GM18909 (cell line): ENCODE data around the gene TBL1X.
"Not testable (repeated sequence)": the region's sequence is repeated elsewhere in the genome, so short reads cannot be mapped to it uniquely, and the experiment has no call there.

Experiments used
- ATAC-seq: cut with Tn5 transposase; IDR thresholded peaks from one replicate; pipeline ENCODE4 v1.9.1; 2021; ENCODE audit warnings: mild to moderate bottlenecking; ENCODE audit not compliant: unreplicated experiment, poor library complexity

Gene TBL1X

DNA sequence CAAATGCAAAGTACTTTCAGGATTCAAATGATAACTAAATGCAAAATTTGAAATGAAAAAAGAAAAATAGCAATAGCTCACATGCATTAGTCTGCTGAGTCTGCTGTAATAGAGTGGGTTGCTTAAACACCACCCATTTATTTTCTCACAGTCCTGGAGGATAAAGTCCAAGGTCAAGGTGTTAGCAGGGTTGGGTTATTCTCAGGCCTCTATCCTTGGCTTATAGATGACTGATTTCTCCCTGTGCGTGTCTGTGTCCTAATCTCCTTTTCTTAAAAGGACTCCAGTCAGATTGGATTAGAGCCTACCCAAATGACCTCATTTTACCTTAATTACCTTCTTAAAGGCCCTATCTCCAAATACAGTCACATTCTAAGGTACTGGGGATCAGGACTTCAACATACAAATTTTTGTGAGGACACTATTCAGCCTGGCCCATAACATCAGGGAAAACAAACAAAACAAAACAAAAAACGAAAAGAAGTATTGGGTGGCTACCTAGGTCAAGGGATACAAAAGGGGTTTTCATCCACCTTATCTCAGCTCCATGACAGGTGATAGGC, 6.3 kb upstream of the TBL1X start:
- ATAC-seq: no peak

DNA sequence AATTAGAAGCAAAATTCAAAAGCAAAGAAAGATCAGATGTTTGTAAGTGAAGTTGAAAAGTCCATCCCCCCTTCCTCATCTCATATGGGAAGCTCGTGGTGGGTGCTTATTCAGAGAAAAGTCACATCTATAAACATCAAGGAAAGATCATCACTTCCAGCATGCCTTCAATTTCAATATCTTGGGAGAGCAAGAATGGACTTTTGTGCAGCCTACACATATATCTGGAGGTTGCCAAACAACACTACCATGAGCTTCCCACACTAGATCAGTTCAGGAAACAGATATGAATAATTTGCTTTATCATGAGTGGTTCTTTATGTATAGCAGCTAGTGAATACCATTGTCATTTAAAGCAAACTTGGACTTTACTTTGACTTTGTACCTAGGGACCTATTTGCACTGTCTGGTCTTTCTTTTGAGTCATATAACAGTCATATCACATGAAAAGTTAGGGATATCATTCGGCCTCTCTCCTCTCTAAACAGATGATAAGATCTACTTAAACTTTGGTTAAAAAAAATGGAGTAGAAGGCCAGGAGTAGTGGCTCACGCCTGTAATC, 5.6 kb upstream of the TBL1X start:
- no peak for ATAC-seq

DNA sequence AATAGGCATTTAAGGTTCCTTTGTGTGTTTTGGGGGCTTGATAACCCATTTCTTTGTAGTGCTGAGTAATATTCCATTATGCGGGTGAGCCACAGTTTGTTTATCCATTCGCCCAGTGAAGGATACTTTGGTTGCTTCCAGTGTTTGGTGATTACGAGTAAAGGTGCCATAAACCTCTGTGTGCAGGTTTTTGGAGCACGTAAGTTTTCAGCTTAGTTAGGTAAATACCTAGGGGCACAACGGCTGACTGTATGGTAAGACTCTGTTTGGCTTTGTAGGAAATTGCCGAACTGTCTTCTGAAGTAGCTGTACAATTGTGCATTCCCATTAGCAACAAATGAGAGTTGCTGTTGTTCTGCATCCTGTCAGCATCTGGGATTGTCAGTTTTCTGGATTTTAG, 3.8 kb upstream of the TBL1X start:
- ATAC-seq: no peak

DNA sequence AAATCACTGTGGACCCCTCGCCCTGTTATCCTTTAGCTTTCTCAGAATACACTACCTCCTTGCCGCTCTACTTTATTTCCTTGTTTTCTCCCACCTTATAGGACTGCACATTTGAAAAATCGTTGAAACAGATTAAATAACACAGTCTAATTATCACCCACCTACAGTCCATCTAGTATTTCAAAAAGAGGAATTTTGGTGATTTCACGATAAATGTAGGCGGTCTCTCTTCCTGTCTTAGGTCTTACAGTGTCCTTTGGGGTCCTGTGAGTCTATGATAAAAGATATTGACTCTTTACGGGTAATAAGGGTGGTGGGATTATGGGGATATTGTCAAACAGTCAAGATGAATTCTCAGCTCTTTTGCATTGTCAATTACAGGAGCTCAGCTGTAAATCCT, 2.4 kb upstream of the TBL1X start:
- ATAC-seq: no peak

DNA sequence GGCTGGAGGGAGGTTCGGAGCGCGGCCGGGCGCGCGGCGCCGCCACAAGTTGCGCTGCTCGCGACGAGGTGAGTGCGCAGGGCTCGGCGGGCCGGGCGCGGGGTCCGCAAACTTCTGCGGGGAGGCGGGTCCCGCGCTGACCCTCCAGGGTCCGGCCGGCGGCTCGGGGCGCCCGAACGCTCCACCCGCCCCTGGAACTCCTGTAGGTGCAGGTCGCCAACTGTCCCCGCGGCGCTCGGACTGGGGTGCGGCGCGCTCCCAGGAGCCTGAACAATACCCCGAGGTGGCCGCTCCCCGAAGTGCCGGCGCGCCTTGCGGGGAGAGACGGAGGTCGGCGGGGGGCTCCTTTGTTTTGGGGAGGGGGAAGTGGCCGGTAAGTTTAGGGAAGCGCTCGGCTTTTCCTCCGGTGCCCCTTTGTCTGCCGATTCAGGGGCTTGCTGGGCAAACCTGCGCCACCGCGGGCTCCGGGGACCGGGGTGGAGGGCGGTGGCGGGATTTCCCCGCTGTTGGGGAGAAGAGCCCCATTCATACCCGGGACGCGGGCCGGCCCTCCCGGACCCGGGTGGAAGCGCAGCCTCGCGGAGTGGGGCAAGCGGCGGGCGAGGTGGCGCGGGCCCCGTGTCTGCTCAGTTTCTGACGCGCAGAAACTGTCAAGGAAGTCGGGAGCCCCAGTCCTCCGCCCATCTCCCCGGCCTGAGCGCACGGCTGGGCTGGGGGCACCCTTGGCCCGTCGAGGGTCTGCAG, 694 bp downstream of the TBL1X start:
- peak; percentile 25 for ATAC-seq

DNA sequence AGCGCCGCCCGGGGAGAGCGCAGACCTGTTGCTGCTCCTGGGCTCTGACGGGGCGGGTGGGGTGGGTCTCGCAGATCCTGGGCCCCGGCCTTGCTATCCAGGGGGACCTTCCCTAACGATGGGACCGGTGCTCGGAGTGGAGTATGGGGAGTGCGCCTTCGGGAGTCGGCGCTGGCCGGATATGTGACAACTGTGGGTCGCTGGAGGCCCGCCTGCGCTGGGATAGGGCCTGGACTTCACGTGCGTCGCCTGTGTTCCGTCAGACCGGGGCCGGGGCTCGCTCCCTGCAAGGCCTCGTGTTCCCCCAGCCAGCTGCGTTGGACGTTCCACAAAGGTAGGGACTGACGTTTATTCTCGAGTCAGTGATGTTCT, 1.3 kb downstream of the TBL1X start:
- peak; percentile 11 for ATAC-seq

DNA sequence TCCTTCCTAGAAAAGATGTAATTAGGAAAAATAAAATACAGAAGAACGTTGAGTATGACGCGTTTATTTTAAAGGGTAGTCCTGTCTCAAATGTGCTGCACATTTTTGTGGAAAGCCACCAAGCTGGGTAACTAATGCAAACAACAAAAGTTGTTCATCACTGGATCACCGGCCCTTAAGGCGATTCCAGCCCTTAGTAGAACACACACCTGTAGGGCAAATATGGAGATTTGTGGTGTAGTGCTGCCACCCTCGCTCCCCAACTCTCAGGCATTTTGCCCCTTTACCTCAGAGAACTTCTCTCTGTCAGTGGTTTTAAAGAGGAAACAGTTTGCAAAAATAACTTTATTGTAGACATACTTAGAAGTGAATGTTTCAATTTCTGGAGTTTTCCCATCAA, 1.9 kb downstream of the TBL1X start:
- no peak for ATAC-seq

DNA sequence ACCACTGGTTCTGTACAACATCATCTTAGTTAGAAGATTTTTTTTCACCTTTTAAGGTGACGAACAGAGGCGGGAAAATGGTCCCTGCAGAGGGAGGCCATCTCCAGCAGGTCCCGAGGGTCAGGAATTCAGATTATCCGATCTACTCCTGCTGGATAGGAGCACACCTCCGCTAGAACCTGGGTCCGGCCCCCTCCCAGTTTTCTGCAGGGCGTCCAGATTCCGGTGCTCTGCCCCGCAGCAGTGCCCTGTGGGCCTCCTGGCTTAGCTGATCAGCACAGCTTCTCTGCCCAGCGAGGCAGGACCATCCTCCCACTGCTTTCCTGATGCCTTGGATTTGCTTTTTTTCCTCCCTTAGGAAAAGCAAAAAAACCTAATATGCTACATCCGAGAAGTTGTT, 2.3 kb downstream of the TBL1X start:
- ATAC-seq: no peak

DNA sequence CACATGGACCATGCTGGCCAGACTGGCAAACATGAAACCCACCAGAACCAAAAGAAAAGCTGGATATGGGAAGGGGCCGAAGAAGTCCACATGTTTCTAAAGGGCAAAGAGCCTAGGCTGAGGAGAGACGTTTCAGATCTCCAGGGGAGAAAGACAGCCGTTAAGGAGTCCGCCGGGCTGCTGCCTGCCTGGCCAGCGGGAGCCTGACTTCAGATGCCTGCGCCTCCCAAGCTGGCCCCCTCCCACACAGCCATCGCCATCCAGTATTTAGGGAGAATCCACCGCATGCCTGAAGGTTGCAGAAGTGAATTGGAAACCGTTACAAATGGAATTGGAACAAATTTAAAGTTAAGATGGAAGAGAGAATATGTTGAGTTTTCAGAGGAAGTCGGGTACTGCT, 2.9 kb downstream of the TBL1X start:
- ATAC-seq: no peak

DNA sequence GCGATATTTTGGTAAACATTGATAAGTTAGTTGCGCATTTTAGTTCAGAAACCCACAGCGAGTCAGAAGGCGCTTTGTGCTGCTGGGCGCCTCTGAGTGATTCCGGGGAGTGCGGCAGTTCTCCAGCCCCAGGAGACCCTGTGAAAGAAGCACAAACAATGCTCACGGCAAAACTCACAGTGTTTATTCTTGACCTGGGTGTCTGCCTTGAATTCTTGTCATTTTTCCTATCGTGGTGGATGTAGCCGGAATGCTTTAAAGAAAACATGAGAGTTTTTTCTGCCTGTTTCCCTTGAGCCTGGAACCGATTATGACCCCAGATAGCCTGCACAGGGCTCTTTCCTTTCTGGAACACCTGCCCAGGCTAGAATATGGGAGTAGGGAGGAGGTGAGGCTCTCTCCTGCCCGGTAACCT, 6.7 kb downstream of the TBL1X start:
- no peak for ATAC-seq

DNA sequence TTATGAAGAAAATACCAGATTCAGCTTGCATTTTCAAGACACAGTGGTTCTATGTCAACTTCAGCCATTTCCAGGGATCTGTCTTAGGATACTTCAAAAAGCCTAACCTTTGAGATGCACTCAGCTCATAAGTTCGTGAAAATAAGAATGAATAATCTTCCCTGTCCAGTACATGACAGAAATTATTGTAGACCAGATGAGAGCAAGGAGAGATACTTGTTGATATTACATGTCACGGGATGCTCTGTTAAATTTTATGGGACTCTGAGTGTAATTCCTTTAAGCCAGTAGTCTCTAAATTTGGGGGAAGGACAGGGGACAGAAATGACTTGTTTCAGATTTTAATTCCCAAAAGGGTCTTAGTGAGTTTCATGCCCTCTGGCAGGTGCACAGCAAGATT, 8.8 kb downstream of the TBL1X start:
- no peak for ATAC-seq

DNA sequence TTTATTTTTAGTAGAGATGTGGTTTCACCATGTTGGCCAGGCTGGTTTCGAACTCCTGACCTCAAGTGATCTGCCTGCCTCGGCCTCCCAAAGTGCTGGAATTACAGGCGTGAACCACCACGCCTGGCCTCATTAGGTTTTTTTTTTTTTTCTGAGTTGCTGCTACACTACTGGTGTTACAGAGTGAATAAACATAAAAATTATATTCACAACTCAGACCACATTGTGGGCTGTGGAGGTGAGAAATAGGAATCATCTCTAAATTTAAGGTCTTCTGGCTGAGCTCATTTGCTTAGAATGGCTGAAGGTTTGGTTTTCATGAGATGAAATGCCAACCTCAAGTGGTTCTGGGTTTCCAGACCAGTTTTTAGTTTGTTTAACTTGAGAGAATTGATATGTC, 10.6 kb downstream of the TBL1X start:
- ATAC-seq: not testable (repeated sequence)

DNA sequence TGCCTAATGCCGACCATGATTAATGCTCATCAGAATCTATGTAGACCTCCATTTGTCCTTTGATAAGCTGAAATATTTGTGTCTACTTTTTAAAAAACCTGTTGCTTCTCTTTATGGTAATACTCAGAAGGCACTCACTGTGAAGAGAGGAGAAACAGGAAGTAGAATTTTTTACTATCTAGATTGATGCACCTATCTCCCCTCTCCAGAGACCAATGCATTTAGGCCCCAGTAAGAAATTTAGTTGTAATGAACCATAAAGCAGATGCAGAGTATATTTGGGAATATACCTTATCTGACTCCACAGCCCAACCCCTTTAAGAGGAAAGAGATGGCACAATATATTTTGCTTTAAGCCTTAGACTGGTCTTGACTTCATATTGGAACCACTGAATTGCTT, 11.1 kb downstream of the TBL1X start:
- ATAC-seq: no peak

DNA sequence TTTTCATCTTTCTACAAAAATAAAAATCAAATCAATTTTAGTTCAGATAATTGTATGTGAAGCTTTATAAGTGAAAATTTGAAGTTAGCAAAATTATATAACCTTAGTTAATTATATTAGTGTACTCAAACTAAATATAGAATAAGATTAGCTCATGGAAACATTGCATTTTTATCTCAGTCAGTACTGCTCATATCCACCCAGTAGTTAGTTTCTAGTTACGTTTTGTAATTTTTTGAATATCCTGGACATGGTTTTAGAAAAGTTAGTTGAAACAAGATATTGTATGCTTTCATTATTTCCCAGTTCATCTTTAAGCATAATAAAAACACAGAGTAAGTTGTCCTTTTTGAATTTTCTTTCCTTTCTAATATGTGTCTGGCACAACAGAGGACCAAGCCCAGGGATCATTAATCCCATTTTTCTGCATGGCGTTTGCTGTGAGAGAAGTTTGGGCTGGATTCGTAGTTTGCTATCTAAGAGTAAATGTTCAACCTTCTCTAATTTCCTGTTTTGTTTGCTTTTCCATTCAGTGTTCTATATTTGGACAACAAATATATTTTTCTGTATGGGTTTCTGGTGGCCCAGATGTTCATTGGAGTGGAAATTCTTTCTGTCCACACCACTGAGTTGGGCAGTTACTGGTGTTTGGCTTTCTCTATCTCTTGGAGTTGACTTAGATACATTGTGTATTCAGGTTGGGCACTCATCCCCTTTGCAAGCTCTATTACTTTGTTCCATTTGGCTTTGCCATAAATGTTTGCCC, 12.1 kb downstream of the TBL1X start:
- peak; percentile 52 for ATAC-seq

DNA sequence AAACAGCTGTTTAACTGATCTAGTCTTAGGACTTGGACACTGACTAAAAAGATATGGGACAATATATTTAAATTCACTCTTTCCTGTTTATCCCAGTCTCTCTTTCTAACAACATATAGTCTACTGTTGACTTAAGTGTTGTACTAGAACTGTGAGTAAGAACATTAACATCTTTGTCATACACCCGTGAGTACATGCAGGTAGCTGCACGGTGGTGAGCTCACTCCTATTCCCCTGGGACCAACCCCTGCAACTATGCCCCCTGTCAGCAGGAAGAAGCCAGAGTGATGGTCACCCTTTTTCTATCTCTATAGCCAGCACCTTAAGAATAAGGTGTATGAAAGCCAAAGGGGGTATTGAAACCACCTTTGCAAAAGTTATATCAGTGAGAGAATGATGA, 17.6 kb downstream of the TBL1X start:
- no peak for ATAC-seq

DNA sequence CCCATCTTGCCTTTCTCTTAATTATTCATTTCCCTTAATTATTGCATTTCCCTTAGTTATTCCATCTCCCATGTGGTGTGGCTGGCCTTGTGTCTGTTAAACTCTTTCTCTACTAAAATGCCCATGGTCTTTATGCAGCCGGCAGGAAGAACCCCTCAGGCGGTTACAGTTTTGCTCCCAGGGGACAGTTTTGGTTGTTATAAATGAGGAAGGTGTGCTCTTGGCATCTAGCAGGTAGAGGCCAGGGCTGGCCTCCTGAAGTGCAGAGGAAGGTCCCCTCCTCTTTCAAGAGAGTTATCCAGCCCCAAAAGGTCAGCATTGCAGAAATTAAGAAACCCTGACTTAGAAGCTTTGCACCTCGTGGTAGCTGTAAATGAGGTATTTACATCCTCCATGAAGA, 18.0 kb downstream of the TBL1X start:
- ATAC-seq: no peak

DNA sequence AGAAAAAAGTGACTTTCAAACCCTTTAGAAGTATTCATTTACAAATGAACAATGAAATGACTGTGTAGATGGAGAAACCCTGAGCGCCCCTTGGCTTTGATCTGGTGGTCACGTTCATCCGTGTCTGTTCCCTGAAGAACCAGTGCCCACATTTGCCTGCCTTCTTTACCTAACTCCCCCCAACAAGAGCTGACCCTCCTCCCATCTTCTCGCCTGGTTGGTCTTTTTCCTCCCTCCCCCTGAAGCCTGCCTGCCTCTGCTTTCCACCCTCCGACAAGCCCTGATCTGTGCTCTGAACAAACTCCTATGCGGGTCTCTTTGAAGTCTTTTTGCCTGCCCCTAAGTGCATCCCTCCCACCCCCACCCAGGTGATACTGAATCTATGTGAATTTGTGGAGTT, 18.5 kb downstream of the TBL1X start:
- no peak for ATAC-seq

DNA sequence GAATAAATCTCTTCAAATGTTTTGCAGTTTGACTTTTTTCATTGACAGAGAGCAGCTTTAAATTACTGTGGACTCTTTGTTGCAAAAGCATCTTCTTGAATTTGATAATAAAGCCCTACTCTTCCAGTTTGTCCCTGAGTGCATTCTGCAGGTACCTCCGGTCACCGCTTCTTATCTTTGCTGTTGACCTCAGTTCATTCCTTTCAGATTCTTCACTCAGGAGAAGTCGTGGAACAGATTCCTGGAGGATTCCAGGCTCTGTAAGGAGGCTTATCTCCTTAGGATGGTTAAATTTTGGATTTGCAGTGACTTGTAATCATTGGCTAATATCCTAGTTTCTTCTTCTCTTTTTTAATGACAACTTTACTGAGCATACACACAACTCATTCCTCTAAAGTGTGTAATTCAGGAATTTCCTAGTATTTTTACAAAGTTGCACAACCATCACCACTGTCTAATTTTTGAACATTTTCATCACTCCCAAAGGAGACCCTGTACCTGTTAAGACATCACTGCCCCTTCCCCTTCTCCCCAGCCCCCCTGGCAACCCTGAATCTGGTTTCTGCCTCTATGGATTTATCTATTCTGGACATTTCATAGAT, 22.0 kb downstream of the TBL1X start:
- ATAC-seq: no peak

DNA sequence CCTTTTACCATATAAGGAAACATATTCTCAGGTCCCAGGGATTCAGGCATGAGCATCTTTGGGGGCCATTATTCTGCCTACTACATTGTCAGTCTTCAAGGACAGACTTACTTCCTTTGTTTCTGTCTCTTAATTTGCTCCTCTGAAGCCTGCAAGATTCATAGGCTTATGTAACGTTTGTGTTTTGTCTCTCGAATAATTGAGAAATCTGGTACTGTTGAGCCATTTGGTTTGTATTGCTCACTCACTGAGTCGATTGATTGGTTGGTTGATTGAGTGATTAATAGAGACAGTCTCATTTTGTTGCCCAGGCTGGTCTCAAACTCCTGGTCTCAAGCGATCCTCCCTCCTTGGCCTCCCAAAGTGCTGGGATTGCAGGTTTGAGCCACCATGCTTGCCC, 23.7 kb downstream of the TBL1X start:
- ATAC-seq: no peak

DNA sequence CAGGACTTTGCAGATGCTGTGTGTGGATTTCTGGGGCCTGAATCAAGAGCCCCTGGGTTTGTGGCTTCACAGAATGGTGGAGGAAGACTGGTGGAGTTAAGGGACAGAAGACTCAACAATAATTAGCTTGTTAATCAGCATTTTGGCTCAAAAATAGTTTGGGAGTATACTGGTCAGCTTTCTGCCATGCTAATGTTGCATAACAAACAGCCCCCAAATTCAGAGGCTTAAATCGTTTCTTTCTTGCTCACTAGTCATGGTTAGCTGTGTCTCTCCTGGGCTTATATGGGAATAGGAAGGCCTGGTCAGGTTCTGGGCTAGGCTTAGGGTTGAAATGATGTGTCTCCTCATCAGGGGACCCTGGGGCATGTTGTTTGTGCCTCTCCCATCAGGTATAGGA, 24.4 kb downstream of the TBL1X start:
- no peak for ATAC-seq

DNA sequence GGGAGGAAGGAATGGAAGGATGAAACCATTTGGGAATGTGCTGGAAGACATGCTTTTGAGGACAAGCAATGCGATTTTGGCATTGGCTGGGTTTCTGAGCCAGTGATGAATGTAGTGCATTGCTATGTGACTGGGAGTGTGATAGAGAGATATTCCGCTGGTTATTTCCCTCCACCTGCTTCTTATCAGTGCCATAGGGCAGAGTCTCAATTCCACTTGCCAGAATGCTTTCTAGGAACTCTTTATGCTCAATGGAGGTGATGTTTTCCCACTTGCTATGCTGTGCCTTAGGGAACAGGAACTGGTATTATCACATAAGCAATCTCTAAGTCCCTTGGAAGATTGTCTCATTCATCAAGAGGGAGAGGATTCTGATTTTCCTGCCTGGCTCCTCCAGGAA, 28.0 kb downstream of the TBL1X start:
- no peak for ATAC-seq
